PFSK-1 (cell line): ENCODE data around the gene PAQR8.

Experiments used
- POLR2AphosphoS5 ChIP-seq: IDR thresholded peaks from 2 replicates; pipeline ENCODE4 v1.6.1; 2012; ENCODE audit warnings: low read depth, mild to moderate bottlenecking, control low read depth, low read length, moderate library complexity
- SIN3A ChIP-seq: IDR thresholded peaks from 2 replicates; pipeline ENCODE4 v1.6.1; 2012; ENCODE audit warnings: mild to moderate bottlenecking, low read length, moderate library complexity, borderline replicate concordance; ENCODE audit not compliant: insufficient read depth
- TAF1 ChIP-seq: IDR thresholded peaks from 2 replicates; pipeline ENCODE4 v1.6.1; 2012; ENCODE audit warnings: low read length, control low read depth, borderline replicate concordance; ENCODE audit not compliant: insufficient read depth

DNA sequence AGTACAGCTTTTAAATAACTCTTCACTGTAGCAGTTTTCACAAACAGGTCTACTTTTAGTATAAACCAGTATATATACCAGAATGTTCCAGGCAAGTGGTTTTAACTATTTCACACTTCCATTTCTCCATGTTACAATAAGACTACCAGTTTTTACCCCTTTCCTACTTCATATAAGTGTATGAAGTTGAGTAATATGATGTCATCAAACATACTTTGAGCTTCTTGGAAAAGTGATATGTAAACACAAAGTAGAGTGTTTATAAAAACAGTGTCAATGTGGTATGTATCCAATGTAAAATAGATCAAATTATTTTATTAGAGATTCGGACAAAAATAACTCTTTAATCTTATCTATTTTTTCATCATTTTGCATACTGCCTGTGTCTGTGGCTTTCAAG is 2.5 kb upstream of the PAQR8 start:
- no peak for TF ChIP-seq POLR2AphosphoS5
- no peak for TF ChIP-seq TAF1
- no peak for TF ChIP-seq SIN3A
